ENCODE measurements around the gene CNTNAP5.

Gene CNTNAP5

GRCh38 chr2:124670187-124670586, 645.1 kb downstream of the CNTNAP5 start:
- H3K4me3 ChIP-seq (ENCODE audit: low read length), result no peak overlapping the region
- no peak overlapping the region for H3K9ac ChIP-seq (ENCODE audit: low read depth, low read length)
- no peaks in the 10 kb centered on the region for H3K36me3 ChIP-seq (ENCODE audit: insufficient read depth, low read depth, low read length)
- no peaks in the 10 kb centered on the region for H3K9me3 ChIP-seq (ENCODE audit: insufficient read depth, low read depth, low read length)
- no peak overlapping the region for H3K27ac ChIP-seq (ENCODE audit: low read length)
- 0 out of 2 replicates have a peak, but pooled peaks cover 5% of the 10 kb centered on the region for H3K4me1 ChIP-seq (ENCODE audit: insufficient read depth, low read length)
- H3K27me3 ChIP-seq (ENCODE audit: insufficient read depth, low read length), result no peaks in the 10 kb centered on the region

DNA sequence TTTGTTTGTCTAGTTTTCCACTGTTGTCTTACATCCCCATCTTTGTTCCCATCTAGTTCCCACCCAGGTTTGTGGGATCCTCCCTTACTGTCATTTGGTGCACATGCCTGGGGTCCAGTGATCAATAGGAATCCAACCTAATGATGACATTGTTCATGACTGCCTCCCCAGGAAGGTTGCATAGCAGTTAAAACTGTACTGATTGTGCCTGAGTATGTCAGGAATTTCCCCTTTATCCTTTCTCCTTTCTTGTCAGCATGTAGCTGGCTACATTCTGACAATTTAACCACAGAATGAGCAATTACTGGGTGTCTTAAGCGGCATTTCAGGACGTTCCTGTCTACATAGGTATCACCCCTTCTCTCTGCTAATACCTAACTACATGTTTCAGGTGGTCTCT, 653.0 kb downstream of the CNTNAP5 start:
- no peaks in the 10 kb centered on the region for H3K27me3 ChIP-seq (ENCODE audit: insufficient read depth, low read length)
- H3K4me3 ChIP-seq (ENCODE audit: low read length), result no peak overlapping the region

GRCh38 chr2:124683536-124684428, 658.7 kb downstream of the CNTNAP5 start:
- H3K4me3 ChIP-seq (ENCODE audit: low read length), result no peak overlapping the region

More for the DNA sequence above, 653.0 kb downstream of the CNTNAP5 start:
- H3K27ac ChIP-seq (ENCODE audit: low read length), result no peak overlapping the region
- H3K36me3 ChIP-seq (ENCODE audit: insufficient read depth, low read depth, low read length), result no peaks in the 10 kb centered on the region
- H3K4me1 ChIP-seq (ENCODE audit: insufficient read depth, low read length), result no peaks in the 10 kb centered on the region
- H3K9ac ChIP-seq (ENCODE audit: low read depth, low read length), result no peak overlapping the region
- no peaks in the 10 kb centered on the region for H3K9me3 ChIP-seq (ENCODE audit: insufficient read depth, low read depth, low read length)

GRCh38 chr2:124689348-124689747, 664.3 kb downstream of the CNTNAP5 start:
- Histone ChIP-seq H3K27ac (ENCODE audit: low read length) (no peak overlapping the region), H3K4me1 (ENCODE audit: insufficient read depth, low read length) (no peaks in the 10 kb centered on the region), H3K36me3 (ENCODE audit: insufficient read depth, low read depth, low read length) (no peaks in the 10 kb centered on the region), H3K27me3 (ENCODE audit: insufficient read depth, low read length) (no peaks in the 10 kb centered on the region), H3K9ac (ENCODE audit: low read depth, low read length) (no peak overlapping the region), H3K4me3 (ENCODE audit: low read length) (no peak overlapping the region), H3K9me3 (ENCODE audit: insufficient read depth, low read depth, low read length) (no peaks in the 10 kb centered on the region)

More at GRCh38 chr2:124683536-124684428, 658.7 kb downstream of the CNTNAP5 start:
- Histone ChIP-seq H3K9ac (ENCODE audit: low read depth, low read length) (no peak overlapping the region), H3K4me1 (ENCODE audit: insufficient read depth, low read length) (no peaks in the 10 kb centered on the region), H3K27ac (ENCODE audit: low read length) (no peak overlapping the region), H3K27me3 (ENCODE audit: insufficient read depth, low read length) (no peaks in the 10 kb centered on the region), H3K9me3 (ENCODE audit: insufficient read depth, low read depth, low read length) (no peaks in the 10 kb centered on the region), H3K36me3 (ENCODE audit: insufficient read depth, low read depth, low read length) (no peaks in the 10 kb centered on the region)

DNA sequence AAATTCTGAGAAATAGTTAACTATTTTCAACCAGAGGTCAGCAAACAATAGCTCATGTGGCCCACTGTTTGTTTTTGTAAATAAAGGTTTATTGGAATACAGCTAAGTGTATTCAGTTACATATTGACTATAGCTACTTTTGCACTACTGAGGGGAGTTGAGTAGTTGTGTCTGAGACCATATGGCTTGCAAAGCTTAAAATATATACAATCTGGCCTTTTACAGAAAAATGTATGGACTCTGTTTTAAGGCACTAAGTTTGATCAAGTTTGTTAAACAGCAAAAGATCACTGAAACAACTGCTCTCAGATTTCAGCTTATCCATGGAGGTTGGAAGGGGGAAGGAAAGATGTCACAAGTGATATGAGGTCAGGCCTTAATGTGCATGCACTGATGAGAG, 667.1 kb downstream of the CNTNAP5 start:
- no peak overlapping the region for H3K4me3 ChIP-seq (ENCODE audit: low read length)
- no peak overlapping the region for H3K27ac ChIP-seq (ENCODE audit: low read length)
- no peaks in the 10 kb centered on the region for H3K9me3 ChIP-seq (ENCODE audit: insufficient read depth, low read depth, low read length)
- no peak overlapping the region for H3K9ac ChIP-seq (ENCODE audit: low read depth, low read length)
- no peaks in the 10 kb centered on the region for H3K4me1 ChIP-seq (ENCODE audit: insufficient read depth, low read length)
- H3K36me3 ChIP-seq (ENCODE audit: insufficient read depth, low read depth, low read length), result no peaks in the 10 kb centered on the region
- H3K27me3 ChIP-seq (ENCODE audit: insufficient read depth, low read length), result no peaks in the 10 kb centered on the region

GRCh38 chr2:124692707-124693106, 667.6 kb downstream of the CNTNAP5 start:
- Histone ChIP-seq H3K27me3 (ENCODE audit: insufficient read depth, low read length) (no peaks in the 10 kb centered on the region), H3K36me3 (ENCODE audit: insufficient read depth, low read depth, low read length) (no peaks in the 10 kb centered on the region), H3K9ac (ENCODE audit: low read depth, low read length) (no peak overlapping the region), H3K4me3 (ENCODE audit: low read length) (no peak overlapping the region), H3K9me3 (ENCODE audit: insufficient read depth, low read depth, low read length) (no peaks in the 10 kb centered on the region), H3K4me1 (ENCODE audit: insufficient read depth, low read length) (no peaks in the 10 kb centered on the region), H3K27ac (ENCODE audit: low read length) (no peak overlapping the region)

- Histone ChIP-seq H3K9ac (ENCODE audit: low read depth, low read length) (no peak overlapping the region), H3K4me3 (ENCODE audit: low read length) (no peak overlapping the region), H3K36me3 (ENCODE audit: insufficient read depth, low read depth, low read length) (no peaks in the 10 kb centered on the region), H3K27me3 (ENCODE audit: insufficient read depth, low read length) (no peaks in the 10 kb centered on the region), H3K27ac (ENCODE audit: low read length) (no peak overlapping the region), H3K9me3 (ENCODE audit: insufficient read depth, low read depth, low read length) (no peaks in the 10 kb centered on the region), H3K4me1 (ENCODE audit: insufficient read depth, low read length) (no peaks in the 10 kb centered on the region)
Measured at GRCh38 chr2:124693156-124693555, 668.1 kb downstream of the CNTNAP5 start.

- H3K4me1 ChIP-seq (ENCODE audit: insufficient read depth, low read length), result peaks cover 11% of the 10 kb centered on the region
- no peak overlapping the region for H3K4me3 ChIP-seq (ENCODE audit: low read length)
- H3K27me3 ChIP-seq (ENCODE audit: insufficient read depth, low read length), result no peaks in the 10 kb centered on the region
- no peak overlapping the region for H3K27ac ChIP-seq (ENCODE audit: low read length)
- no peaks in the 10 kb centered on the region for H3K36me3 ChIP-seq (ENCODE audit: insufficient read depth, low read depth, low read length)
- H3K9ac ChIP-seq (ENCODE audit: low read depth, low read length), result no peak overlapping the region
- no peaks in the 10 kb centered on the region for H3K9me3 ChIP-seq (ENCODE audit: insufficient read depth, low read depth, low read length)
Measured at GRCh38 chr2:124698979-124699565, 674.0 kb downstream of the CNTNAP5 start.

DNA sequence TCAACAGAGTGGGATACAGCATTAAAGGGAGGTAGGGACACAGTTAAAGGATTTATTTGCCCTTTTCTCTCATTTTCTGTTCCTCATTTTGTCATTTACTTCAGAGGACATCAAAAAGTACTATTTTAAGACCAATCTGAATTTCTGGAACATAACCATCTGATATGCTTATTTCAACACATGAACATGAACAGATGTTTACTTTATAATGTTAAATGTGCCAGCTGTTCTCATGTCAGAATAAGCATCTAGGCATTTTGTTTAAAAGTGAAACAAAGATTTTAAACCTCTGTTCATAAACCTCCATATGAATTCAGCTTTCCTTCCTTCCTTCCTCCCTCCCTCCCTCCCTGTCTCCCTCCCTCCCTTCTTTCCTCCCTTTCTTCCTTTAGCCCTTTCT, 677.7 kb downstream of the CNTNAP5 start:
- H3K9ac ChIP-seq (ENCODE audit: low read depth, low read length), result no peak overlapping the region
- H3K27me3 ChIP-seq (ENCODE audit: insufficient read depth, low read length), result no peaks in the 10 kb centered on the region
- peaks cover 12% of the 10 kb centered on the region for H3K4me1 ChIP-seq (ENCODE audit: insufficient read depth, low read length)
- no peaks in the 10 kb centered on the region for H3K36me3 ChIP-seq (ENCODE audit: insufficient read depth, low read depth, low read length)
- no peaks in the 10 kb centered on the region for H3K9me3 ChIP-seq (ENCODE audit: insufficient read depth, low read depth, low read length)
- no peak overlapping the region for H3K27ac ChIP-seq (ENCODE audit: low read length)
- no peak overlapping the region for H3K4me3 ChIP-seq (ENCODE audit: low read length)

- Histone ChIP-seq H3K4me1 (ENCODE audit: insufficient read depth, low read length) (peaks cover 4% of the 10 kb centered on the region), H3K9ac (ENCODE audit: low read depth, low read length) (no peak overlapping the region), H3K4me3 (ENCODE audit: low read length) (no peak overlapping the region), H3K36me3 (ENCODE audit: insufficient read depth, low read depth, low read length) (no peaks in the 10 kb centered on the region), H3K9me3 (ENCODE audit: insufficient read depth, low read depth, low read length) (no peaks in the 10 kb centered on the region), H3K27ac (ENCODE audit: low read length) (no peak overlapping the region), H3K27me3 (ENCODE audit: insufficient read depth, low read length) (no peaks in the 10 kb centered on the region)
Measured at GRCh38 chr2:124704071-124704925, 679.2 kb downstream of the CNTNAP5 start.

- H3K36me3 ChIP-seq (ENCODE audit: insufficient read depth, low read depth, low read length), result no peaks in the 10 kb centered on the region
- H3K27ac ChIP-seq (ENCODE audit: low read length), result no peak overlapping the region
- no peaks in the 10 kb centered on the region for H3K27me3 ChIP-seq (ENCODE audit: insufficient read depth, low read length)
- no peak overlapping the region for H3K4me3 ChIP-seq (ENCODE audit: low read length)
- H3K9me3 ChIP-seq (ENCODE audit: insufficient read depth, low read depth, low read length), result no peaks in the 10 kb centered on the region
- no peak overlapping the region for H3K9ac ChIP-seq (ENCODE audit: low read depth, low read length)
- peaks cover 4% of the 10 kb centered on the region; the same call in 1 of the 2 replicates for H3K4me1 ChIP-seq (ENCODE audit: insufficient read depth, low read length)
Measured at GRCh38 chr2:124708661-124709060, 683.6 kb downstream of the CNTNAP5 start.

All from iPS-20b (cell line).